GM23248 (cell line): ENCODE results near the gene SETX. TPM values are rescaled to one million over a fixed set of nuclear protein-coding genes. Genes with fewer than 3 reads are reported as not detected.

ENCODE experiments used
- DNase-seq: peaks from one replicate; pipeline ENCODE4 v3.0.0-alpha.2; 2015
- H2AFZ ChIP-seq: fragments of 200-600 bp; sonication (generic); 2 replicates; pipeline ENCODE4 v1.6.1; 2016; ENCODE audit warnings: antibody characterized with exemption
- H3F3A ChIP-seq: fragments of 200-600 bp; sonication (generic); 2 replicates; pipeline ENCODE4 v1.6.1; 2016; ENCODE audit warnings: mild to moderate bottlenecking, antibody characterized with exemption, mixed run types; ENCODE audit not compliant: insufficient read depth
- H3K27ac ChIP-seq: fragments of 200-600 bp; sonication (generic); 2 replicates; pipeline ENCODE4 v1.5.1; 2016; ENCODE audit warnings: mild to moderate bottlenecking
- H3K27me3 ChIP-seq: fragments of 200-600 bp; sonication (generic); replicated peaks from 2 replicates; pipeline ENCODE4 v1.6.1; 2016; ENCODE audit warnings: mild to moderate bottlenecking; ENCODE audit not compliant: insufficient read depth
- H3K36me3 ChIP-seq: fragments of 200-600 bp; sonication (generic); 2 replicates; pipeline ENCODE4 v1.6.1; 2016; ENCODE audit warnings: low read depth, mild to moderate bottlenecking
- H3K4me1 ChIP-seq: fragments of 200-600 bp; sonication (generic); 2 replicates; pipeline ENCODE4 v1.6.1; 2016; ENCODE audit warnings: mild to moderate bottlenecking; ENCODE audit not compliant: insufficient read depth
- H3K4me2 ChIP-seq: fragments of 200-600 bp; sonication (generic); one replicate; pipeline ENCODE4 v1.6.1; 2016; ENCODE audit warnings: mild to moderate bottlenecking; ENCODE audit not compliant: unreplicated experiment
- H3K4me3 ChIP-seq: fragments of 200-600 bp; sonication (generic); 2 replicates; pipeline ENCODE4 v1.5.1; 2016; ENCODE audit warnings: mild to moderate bottlenecking
- H3K79me2 ChIP-seq: fragments of 200-600 bp; sonication (generic); 2 replicates; pipeline ENCODE4 v1.6.1; 2016; ENCODE audit warnings: mild to moderate bottlenecking; ENCODE audit not compliant: insufficient read depth
- H3K9ac ChIP-seq: fragments of 200-600 bp; sonication (generic); 2 replicates; pipeline ENCODE4 v1.6.1; 2016; ENCODE audit warnings: mild to moderate bottlenecking
- H3K9me2 ChIP-seq: fragments of 200-600 bp; sonication (generic); 2 replicates; pipeline ENCODE4 v1.6.1; 2016; ENCODE audit warnings: mixed run types, mild to moderate bottlenecking, moderate library complexity; ENCODE audit not compliant: insufficient read depth
- H3K9me3 ChIP-seq: fragments of 200-600 bp; sonication (generic); one replicate; pipeline ENCODE4 v1.6.1; 2017; ENCODE audit warnings: low read depth
- H4K20me1 ChIP-seq: fragments of 200-600 bp; sonication (generic); 2 replicates; pipeline ENCODE4 v1.6.0; 2016; ENCODE audit not compliant: insufficient read depth
- EZH2 ChIP-seq: fragments of 200-600 bp; sonication (generic); IDR thresholded peaks from 2 replicates; pipeline ENCODE4 v1.6.1; 2018; ENCODE audit warnings: antibody characterized with exemption, mild to moderate bottlenecking; ENCODE audit not compliant: insufficient read depth, poor library complexity, severe bottlenecking
- EZH2phosphoT487 ChIP-seq: fragments of 200-600 bp; sonication (generic); IDR thresholded peaks from 2 replicates; pipeline ENCODE4 v1.6.1; 2018; ENCODE audit warnings: antibody characterized with exemption, moderate library complexity, mild to moderate bottlenecking, low read depth; ENCODE audit not compliant: insufficient read depth
- WGBS, 2 experiments: methylation state at CpG; one replicate each; pipeline ENCODE4 v1.1.6; 2015 to 2017; ENCODE audit warnings: low lambda C conversion rate in 2 of 2, low coverage in 1 of 2; ENCODE audit errors: missing lambda C conversion rate in 2 of 2; 5-methylcytosine and 5-hydroxymethylcytosine counted together
- in situ Hi-C: fragments of 300-500 bp; cut with MboI; formaldehyde crosslinking; loops from 2 replicates; pipeline ENCODE4 v1.15.0; 2020
- polyA plus RNA-seq: library from polyadenylated mRNA; unstranded; fragments of >200 nt; fragmentation: Nextera tagmentation; extraction: Ambion mirVana; gene quantifications from 2 replicates; pipeline ENCODE4 v1.2.1, GENCODE V29; 2016
- total RNA-seq: library from RNA; depleted of rRNA; stranded (reverse); fragments of >200 nt; shearing (Covaris generic); gene quantifications from 2 replicates; pipeline ENCODE4 v1.2.3, GENCODE V29; 2014

The SETX gene
- total and polyA plus RNA-seq, 2 experiments from 2014 or later = 15.6 to 47.3 TPM

DNA sequence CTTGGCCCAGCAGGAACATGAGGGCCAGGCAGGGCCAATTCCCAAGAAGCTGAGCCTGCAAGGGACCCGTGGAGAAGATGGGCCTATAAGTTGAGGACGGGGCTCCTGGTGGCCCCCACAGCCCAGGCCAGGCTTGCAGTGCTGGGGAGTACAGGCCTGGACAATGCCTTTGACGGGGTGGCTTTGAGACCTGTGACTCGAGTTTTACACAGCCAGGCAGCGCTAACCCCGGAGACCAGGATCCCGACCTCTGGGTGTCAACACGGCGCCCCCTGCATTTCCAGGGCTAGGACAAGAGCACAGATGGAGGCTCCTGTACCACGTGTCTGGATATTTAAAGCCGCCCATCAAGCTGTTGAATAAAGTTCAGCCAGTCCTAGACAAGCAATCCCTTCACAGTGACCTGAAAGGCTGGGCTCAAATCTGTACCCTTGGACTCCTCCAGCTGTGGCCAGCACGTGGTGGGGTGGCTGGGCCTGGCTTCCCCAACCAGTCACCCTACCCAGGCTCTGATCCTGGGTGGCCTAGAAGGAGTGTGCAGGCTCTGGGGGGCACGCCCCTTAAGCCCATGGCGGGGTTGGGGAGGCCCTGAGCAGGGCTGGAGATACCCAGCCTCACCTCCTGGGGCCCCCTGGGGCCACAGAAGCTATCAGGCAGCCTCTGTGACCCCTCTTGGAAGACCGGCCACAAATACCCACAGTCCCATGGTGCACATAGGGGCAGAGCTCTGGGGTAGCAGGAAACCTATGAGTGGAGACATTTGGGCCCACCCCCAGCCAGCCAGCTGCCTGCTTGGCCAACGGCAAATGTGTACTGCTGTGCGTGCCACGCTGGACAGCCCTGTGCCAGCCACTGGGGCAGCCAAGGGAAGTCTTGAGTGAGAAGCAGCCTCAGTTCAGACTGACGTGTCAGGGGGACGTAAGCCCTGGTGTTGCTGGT lies 104.2 kb downstream of the SETX start:
- TF ChIP-seq EZH2 (no peak), EZH2phosphoT487 (no peak)
- Histone ChIP-seq H3K4me3 (no peak overlapping the region), H3K9me3 (no peaks in the 10 kb centered on the region), H3K79me2 (no peaks in the 10 kb centered on the region), H3K9me2 (no peaks in the 10 kb centered on the region), H3K9ac (no peak overlapping the region), H3K4me1 (no peaks in the 10 kb centered on the region), H4K20me1 (no peaks in the 10 kb centered on the region), H3K36me3 (no peaks in the 10 kb centered on the region), H3F3A (no peaks in the 10 kb centered on the region), H3K4me2 (no peak overlapping the region), H3K27me3 (peaks cover 9% of the 10 kb centered on the region), H2AFZ (no peak overlapping the region), H3K27ac (no peak overlapping the region)
- 76 to 80% methylated on average over 20 of the region's 20 CpGs for WGBS, 2 experiments
- in situ Hi-C loops = loop anchor here (5.0 to 25.0 kb wide), 2 partner anchors 488 to 638 kb away; no protein-coding TSS in a partner anchor
- no peak for DNase-seq

- no peak for DNase-seq
- 69 to 70% methylated on average over 7 to 8 of the region's 8 CpGs for WGBS, 2 experiments
Observed at GRCh38 chr9:132249690-132250089, 105.1 kb downstream of the SETX start.

GRCh38 chr9:132249123-132249522 lies 105.7 kb downstream of the SETX start:
- no peak for DNase-seq
- Histone ChIP-seq H3K4me1 (no peaks in the 10 kb centered on the region), H3F3A (no peaks in the 10 kb centered on the region), H3K36me3 (no peaks in the 10 kb centered on the region), H3K4me3 (no peak overlapping the region), H4K20me1 (no peaks in the 10 kb centered on the region), H3K9me3 (no peaks in the 10 kb centered on the region), H3K9ac (no peak overlapping the region), H3K27me3 (peaks cover 14% of the 10 kb centered on the region), H2AFZ (no peak overlapping the region), H3K27ac (no peak overlapping the region), H3K4me2 (no peak overlapping the region), H3K9me2 (no peaks in the 10 kb centered on the region), H3K79me2 (no peaks in the 10 kb centered on the region)
- no peak for TF ChIP-seq EZH2phosphoT487
- TF ChIP-seq EZH2 = no peak
- in situ Hi-C loops = loop anchor here (25.0 kb wide), 1 partner anchor 88 kb away; no protein-coding TSS in a partner anchor
- WGBS, 2 experiments = 42 to 47% methylated on average over 6 of the region's 6 CpGs

More at GRCh38 chr9:132249690-132250089, 105.1 kb downstream of the SETX start:
- Histone ChIP-seq H2AFZ (no peak overlapping the region), H3K9ac (no peak overlapping the region), H3K9me3 (no peaks in the 10 kb centered on the region), H3K4me2 (no peak overlapping the region), H3K79me2 (no peaks in the 10 kb centered on the region), H4K20me1 (no peaks in the 10 kb centered on the region), H3K4me3 (no peak overlapping the region), H3K27ac (no peak overlapping the region), H3K9me2 (no peaks in the 10 kb centered on the region), H3K27me3 (peaks cover 14% of the 10 kb centered on the region), H3K36me3 (no peaks in the 10 kb centered on the region), H3F3A (no peaks in the 10 kb centered on the region), H3K4me1 (no peaks in the 10 kb centered on the region)
- TF ChIP-seq EZH2phosphoT487 (no peak), EZH2 (no peak)
- in situ Hi-C loops = loop anchor here (5.0 to 25.0 kb wide), 3 partner anchors 88 to 637 kb away; no protein-coding TSS in a partner anchor

- Histone ChIP-seq H3K4me1 (no peaks in the 10 kb centered on the region), H3F3A (no peaks in the 10 kb centered on the region), H3K79me2 (no peaks in the 10 kb centered on the region), H3K4me3 (no peak overlapping the region), H3K27ac (no peak overlapping the region), H3K9ac (no peak overlapping the region), H3K9me3 (no peaks in the 10 kb centered on the region), H3K36me3 (no peaks in the 10 kb centered on the region), H2AFZ (no peak overlapping the region), H3K27me3 (peaks cover 14% of the 10 kb centered on the region), H3K4me2 (no peak overlapping the region), H4K20me1 (no peaks in the 10 kb centered on the region), H3K9me2 (no peaks in the 10 kb centered on the region)
- in situ Hi-C loops = loop anchor here (25.0 kb wide), 1 partner anchor 89 kb away; no protein-coding TSS in a partner anchor
- 72 to 81% methylated on average over 7 to 8 of the region's 8 CpGs for WGBS, 2 experiments
- no peak for DNase-seq
- TF ChIP-seq EZH2phosphoT487 = no peak
Observed at GRCh38 chr9:132247942-132248341, 106.8 kb downstream of the SETX start.
